IPS DF 4.7 (cell line): ENCODE measurements around the gene GSKIP.
A peak's percentile ranks its signal among the peaks of the same experiment; 100 is the strongest.

Experiments used
- DNase-seq: peaks from one replicate; pipeline ENCODE4 v3.0.0-alpha.2; 2013; ENCODE audit warnings: low spot score; ENCODE audit errors: extremely low read depth

The GSKIP gene

GRCh38 chr14:96376093-96376492, 12.8 kb downstream of the GSKIP start:
- DNase-seq: no peak

GRCh38 chr14:96380735-96381134, 17.4 kb downstream of the GSKIP start:
- no peak for DNase-seq

DNA sequence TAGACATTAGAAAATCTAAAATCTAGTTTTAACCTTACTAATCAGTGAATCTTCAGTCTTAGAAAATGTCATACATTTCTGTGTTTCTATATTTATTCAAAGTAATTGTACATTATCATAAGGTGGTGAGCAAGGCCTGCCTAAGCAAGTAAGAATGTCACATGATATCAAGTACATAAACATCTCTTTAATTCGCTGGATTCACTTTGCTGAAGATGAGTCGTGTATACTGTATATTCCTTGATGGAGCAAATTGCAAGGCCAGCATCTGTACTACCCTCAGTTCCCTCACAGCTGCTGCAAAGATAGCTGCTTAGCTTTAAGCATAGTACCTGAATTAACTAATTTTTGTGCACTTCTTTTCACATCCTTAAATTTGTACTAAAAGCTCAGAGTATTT, 20.1 kb downstream of the GSKIP start:
- DNase-seq: no peak

DNA sequence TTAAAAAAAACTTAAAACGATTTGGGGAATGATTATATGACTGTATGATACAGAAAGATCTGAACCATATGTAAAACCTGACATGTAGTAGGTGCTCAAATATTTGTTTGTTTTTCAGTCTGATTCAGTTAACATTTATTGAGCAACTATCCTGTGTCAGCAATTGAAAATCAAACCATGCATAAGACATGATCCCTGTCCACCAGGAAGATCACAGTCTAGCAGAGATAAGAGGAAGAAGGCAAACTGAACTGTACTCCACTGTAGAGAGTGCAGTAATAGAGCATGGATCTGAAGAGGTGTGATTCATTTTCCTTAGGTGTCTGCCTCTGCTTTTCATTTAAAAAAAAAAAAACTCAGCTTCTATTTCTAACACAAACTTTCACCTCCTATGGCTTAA, 20.7 kb downstream of the GSKIP start:
- no peak for DNase-seq

- DNase-seq: no peak
These were observed 21.4 kb downstream of the GSKIP start for GRCh38 chr14:96384740-96385139.

GRCh38 chr14:96385385-96385784, 22.1 kb downstream of the GSKIP start:
- DNase-seq: no peak

- DNase-seq: no peak
These were observed 27.6 kb downstream of the GSKIP start for GRCh38 chr14:96390965-96391292.

GRCh38 chr14:96391293-96392118, 28.2 kb downstream of the GSKIP start:
- peak; percentile 14 for DNase-seq

GRCh38 chr14:96393071-96393691, 29.9 kb downstream of the GSKIP start:
- no peak for DNase-seq

DNA sequence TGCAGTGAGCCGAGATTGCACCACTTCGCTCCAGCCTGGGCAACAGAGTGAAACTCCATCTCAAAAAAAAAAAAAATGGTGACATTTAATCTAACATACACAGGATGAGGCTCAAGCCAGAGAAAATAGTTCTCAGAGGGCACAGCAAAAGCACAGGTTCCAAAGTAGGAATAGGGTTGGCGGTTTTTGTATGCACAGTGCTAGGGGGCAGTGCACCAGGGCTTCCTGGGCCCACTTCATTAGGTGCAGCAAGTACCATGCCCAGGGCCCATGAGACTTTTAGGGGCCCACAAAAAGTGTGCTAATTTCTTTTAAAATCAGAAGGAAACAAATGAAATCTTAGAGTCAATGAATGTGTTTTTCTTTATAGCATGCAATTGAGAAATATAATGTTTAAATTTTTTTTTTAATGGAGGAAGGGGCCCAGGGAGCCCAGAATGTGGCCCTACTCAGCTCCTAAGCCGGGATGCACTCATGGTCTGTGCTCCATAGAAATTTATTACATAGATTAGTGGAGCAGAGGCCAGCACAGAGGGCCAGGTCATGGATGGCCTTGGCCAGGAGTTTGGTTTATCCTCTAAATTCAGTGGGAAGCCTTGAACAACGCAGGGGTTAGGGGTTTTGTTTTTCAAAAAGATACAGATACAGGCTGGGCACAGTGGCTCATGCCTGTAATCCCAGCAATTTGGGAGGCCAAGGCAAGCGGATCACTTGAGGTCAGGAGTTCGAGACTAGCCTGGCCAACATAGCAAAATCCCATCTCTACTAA, 30.9 kb downstream of the GSKIP start:
- no peak for DNase-seq

- no peak for DNase-seq
These were observed 35.1 kb downstream of the GSKIP start for GRCh38 chr14:96398432-96398831.

DNA sequence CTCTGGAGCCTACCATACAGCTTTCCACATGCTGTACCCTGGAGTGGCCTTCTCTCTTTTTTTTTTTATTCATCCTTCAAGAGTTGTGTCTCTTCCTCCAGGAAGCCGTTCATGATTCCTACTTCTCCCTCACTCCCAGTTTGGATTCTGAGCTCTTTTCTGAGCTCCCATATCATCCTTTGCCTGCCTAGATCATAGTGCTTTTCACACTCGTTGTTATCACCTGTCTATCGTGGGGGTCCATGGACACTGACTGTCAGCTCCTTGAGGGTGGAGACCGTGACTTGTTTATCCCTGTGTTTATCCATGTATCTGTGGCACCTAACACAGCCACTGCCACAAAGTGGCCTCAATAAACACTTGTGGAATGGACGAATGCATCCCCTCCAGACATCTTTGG, 35.6 kb downstream of the GSKIP start:
- DNase-seq: no peak

GRCh38 chr14:96399405-96399804, 36.1 kb downstream of the GSKIP start:
- no peak for DNase-seq

DNA sequence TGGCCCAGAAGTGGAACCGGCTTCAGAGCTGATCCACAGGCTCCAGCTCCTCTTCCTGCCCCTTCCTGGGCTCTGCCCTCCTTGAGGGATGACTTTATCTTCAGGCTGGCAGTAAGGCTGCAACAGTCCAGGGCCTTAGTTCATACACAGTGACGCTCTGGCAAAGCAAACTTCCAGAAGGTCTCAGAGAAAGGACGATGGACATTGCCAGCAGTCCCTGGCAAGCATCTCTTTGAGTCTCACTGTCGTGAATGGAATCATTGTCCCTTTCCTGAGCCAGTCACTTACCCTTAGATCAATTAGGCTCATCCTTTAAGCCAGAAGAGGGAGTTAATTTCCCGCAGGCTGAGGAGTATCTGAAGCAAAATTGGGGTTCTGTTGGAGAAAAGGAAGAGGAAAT, 37.2 kb downstream of the GSKIP start:
- no peak for DNase-seq

DNA sequence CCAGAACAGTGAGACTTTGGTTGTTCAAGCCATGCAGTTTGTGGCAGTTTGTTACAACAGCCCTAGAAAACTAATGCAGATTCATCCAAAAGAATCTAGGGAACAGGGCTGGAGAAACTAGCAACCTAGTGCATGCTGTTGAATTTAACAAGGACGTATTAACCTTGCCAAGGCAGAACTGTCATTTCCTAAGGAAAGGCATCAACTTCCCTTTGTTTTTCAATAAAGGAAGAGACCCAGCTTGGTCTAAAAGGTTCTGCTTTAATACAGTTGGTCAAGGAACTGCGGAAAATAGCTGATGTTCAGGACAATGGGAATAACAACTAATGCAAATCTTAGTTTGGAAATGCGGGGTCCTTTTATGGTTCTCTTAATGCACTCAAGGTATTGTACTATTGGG, 40.1 kb downstream of the GSKIP start:
- no peak for DNase-seq

- no peak for DNase-seq
These were observed 42.4 kb downstream of the GSKIP start for GRCh38 chr14:96405677-96406076.

DNA sequence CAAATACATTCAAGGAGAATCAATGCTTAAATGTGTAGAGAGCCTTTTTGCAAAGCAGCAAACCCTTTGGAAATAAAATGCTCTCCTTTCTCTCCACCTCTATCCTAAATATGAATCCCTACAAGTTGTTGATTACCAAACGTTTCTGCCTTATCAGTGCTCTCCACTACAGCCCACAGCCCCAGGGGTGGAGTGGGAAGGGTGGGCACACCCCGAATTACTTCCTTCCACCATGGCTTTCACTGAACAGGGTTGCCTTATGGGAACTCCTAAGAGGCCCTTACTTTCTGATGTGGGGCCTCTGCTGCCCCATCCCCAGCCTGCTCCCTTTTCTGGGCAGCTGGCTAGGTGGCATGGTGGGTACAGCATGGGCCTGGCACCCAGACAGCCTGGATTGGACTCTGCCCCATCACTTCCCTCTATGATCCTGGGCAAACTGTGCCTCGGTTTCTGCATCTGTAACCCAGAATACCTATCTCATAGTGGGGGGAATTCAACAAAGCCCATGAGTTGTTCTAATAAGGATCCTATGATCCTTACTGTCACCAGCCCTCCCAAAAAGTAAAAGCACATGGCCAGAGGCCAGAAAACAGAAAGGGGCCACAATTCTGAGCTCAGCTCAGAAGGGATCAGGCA, 44.7 kb downstream of the GSKIP start:
- no peak for DNase-seq

DNA sequence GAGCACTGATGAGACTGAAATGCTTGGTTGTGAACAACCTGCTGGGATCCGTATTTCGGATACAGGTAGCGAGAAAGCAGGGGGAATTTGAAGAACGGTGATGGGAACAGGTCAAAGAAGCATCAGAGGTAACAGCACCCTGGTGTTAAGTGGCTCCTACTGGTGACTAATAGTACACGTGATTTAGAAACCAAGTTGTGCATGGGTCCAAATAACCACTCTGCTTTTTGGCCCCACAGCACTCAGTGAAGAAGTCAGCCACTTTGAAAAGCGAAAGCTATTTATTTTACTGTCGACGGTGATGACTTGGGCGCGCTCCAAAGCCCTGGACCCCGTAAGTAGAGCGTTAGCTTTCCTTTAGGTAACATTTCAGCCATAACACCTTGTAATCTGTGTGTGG, 45.3 kb downstream of the GSKIP start:
- DNase-seq: no peak

GRCh38 chr14:96409701-96410100, 46.4 kb downstream of the GSKIP start:
- DNase-seq: no peak

DNA sequence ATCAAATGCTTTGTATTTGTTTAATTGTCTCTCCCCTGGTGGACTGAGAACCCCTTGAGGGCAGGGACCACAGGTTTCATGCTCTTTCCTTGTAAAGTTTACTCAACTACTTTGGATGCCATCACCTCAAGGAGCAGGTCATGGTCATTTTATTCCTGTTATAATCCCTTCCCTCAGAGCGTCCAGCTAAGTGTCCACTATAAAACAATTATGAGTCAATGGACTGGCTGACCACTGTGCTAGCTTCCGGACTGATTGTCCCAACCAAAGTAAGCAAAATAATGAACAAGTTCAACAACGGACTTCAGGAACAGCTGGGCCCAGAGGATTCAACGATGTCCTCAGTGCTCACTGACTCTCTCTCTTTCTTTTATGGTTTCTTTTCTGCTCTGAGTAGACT, 46.8 kb downstream of the GSKIP start:
- DNase-seq: no peak

- DNase-seq: no peak
These were observed 50.2 kb downstream of the GSKIP start for GRCh38 chr14:96413526-96413925.

DNA sequence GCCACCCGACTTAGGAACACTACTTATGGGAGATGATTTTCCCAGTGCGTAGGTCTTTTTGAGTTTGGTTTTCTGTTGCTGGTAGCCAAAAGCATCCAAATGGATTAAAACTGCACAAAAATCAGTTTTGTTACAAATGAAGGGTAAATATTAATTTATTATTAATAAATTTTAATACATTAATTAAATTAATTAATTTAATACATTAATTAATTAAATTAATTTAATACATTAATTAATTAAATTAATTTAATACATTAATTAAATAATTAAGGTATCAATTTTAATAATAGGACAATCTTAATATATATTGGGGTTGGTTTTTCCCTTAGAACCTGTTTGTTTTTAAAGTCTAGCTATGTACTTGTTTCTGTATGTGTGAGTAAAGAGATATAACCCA, 52.2 kb downstream of the GSKIP start:
- no peak for DNase-seq
